ENCODE results near the gene OR13F1.
"Not testable (repeated sequence)": the region's sequence is repeated elsewhere in the genome, so short reads cannot be mapped to it uniquely, and the experiment has no call there.

The OR13F1 gene, protein sequence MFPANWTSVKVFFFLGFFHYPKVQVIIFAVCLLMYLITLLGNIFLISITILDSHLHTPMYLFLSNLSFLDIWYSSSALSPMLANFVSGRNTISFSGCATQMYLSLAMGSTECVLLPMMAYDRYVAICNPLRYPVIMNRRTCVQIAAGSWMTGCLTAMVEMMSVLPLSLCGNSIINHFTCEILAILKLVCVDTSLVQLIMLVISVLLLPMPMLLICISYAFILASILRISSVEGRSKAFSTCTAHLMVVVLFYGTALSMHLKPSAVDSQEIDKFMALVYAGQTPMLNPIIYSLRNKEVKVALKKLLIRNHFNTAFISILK

DNA sequence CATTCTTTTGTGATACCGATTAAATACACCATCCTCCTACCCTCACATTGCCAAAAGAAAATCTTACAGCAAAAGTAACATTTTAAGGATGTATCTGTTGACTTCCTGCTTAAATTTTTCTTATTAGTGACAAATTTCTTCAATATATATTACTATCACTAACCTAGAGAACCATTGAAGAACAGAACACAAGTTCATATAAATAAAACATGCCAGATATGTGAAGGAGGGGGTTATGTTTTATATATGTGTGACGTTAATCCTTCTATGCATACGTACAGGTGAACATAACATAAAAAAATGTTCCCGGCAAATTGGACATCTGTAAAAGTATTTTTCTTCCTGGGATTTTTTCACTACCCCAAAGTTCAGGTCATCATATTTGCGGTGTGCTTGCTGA lies at the start of gene OR13F1:
TSS of gene OR13F1 (plus strand) at position 301 of the 400 bp plus-strand sequence. CDS start at position 301, 0 bp downstream.
- DNase-seq (ENCODE audit: low read depth): no peak

DNA sequence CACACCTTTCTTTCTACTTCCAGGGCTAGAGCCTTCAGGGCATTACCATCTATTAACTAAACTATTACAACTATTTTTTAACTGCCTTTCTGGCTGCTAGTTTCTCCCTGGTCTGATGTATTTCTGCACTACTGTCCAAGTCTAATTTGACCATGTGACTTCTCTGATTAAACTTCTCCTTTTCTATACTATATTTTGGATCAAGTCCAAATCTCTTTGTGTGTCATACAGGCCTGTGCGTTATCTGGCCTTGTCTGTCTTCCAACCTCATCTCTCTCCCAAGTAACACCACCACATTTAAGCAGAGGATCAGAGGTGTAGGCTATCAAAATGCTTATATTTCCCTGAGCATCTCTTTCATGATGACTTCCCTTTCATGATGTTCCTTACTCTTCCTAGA lies 47.2 kb upstream of the OR13F1 start:
- no peak for DNase-seq (ENCODE audit: low read depth)

DNA sequence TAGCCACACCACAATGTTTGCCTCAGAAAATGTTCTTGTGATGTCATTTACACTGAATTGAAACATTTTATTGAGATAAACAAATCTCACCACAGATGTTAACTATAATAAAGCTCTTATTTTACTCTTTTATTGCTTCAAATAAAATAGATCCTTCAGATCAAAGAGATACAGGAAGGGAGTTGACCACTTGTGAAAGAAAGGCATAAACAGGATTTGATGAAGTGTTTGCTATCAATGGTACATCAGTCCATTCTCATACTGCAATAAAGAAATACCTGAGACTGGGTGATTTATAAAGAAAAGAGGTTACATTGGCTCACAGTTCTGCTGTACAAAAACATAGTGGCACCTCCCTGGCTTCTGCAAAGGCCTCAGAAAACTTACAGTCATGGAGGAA lies 40.2 kb upstream of the OR13F1 start:
- no peak for DNase-seq (ENCODE audit: low read depth)

DNA sequence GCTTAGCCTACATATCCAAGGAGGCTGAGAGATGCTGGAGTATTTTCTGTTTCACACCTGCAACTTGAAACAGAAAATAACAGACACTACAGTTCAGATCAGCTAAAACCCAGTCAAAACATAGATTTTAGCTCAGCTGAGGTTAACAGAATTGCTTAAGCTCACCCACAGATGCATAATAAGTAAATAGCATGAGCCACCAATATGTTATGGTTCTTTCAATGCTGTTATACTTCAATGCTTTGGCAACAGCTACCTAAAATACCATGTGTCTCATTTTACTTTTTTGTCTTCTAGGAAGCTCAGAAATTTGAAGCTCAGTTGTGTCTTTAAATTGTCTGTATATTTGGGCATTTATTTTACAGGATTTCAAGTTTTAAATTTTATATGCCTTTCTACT lies 35.8 kb upstream of the OR13F1 start:
- DNase-seq (ENCODE audit: low read depth): no peak

DNA sequence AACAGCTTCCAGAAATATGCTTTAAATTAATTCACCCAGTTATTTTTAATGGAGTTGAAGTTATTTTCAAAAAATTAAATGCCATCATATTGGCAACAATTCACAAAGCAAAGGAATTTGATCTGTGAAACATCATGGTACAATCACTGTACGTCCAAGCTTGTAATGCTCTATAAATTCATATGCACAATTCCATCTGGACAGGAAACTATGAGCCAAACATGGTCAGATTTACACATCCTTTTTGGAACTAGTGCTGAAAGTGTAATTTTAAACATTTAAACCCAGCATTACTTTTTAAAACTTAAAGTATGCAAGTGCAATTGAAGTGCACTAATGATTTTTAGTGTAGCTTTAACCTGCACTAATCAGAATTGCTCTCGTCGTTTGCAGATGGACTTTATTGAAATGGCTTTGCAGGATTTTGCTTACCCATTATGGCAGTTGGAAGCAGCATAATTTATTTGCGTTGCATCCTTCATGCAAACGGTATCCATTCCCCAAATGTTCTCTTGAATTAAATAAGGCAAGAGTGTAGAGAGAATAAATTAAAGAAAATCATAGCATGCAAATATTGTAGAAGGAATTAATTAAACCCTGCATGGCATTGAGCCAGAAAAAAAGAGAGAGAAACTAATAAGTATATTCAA lies 21.0 kb upstream of the OR13F1 start:
- DNase-seq (ENCODE audit: low read depth): no peak

DNA sequence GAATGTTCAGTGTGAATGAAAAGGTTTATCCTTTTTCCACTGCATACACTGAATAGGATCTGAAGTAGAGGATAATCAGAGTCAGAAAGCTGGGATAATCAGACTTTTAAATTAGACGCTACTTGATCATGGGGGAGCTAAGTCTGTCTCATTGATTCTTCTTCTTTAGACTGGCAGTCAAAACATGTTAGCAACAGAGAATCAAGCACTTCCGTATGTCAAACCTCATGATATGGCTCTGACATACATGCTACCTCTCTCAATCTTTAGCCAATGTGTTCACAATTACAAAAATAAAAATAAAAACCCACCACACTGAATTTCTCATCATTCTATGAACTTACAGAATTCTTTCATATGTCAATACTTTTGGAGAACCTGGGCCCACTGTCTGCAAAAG lies 19.0 kb upstream of the OR13F1 start:
- DNase-seq (ENCODE audit: low read depth): no peak

DNA sequence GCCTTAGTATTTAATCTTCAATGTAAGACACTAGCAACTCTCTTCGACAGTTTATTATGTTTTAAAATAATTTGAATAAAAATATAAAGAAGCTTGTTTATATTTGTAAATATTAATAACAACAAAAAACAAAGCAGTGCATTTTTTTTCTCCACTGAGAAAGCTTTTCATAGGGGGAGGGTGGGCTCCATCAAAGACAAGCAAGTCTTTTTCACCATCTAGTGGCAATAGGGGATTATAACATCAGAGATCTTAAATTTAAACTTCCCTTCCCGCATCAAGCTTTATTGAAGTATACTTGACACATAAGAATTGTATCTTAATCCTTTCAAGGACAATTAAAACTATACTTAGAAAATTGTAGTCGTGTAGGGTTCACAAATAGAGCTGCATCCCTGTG lies 9.3 kb upstream of the OR13F1 start:
- no peak for DNase-seq (ENCODE audit: low read depth)

DNA sequence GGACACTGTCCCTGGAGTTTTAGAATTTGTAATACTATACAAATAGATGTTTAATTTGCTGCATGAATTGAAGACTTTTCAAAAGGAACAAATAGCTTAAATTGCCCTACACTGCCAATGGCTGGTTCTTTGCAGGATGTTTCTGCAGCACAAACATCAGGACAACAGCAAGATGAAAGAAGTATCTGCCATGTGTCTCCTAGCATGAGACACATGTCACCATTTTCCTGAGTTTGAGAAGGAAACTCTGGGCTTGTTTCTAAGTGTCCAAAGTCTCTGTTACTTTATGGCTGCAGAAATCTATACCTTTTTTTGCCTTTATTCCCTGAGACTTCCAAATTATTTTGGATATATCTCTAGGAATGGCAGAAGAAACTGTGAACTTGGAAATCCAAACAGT lies 623 bp upstream of the OR13F1 start:
- no peak for DNase-seq (ENCODE audit: low read depth)

DNA sequence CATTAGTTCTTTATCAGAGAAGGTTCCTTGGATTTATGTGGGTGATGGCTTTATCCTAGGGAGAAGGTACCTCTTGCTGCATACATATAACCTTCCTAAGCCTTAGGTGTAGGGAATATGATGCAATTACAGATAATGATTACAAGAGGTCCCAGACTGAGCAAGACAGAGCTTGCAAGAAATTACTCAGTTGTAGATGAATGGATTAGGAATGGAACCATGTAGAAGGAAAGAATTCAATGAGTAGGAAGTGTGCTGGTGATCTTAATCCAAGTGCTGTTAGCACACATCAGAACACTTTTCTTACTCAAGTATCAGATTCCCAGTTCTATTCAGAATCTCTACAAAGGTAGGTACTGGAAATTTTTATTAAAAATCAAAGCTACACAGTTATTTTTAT lies 2.5 kb downstream of the OR13F1 start:
- DNase-seq (ENCODE audit: low read depth): no peak

DNA sequence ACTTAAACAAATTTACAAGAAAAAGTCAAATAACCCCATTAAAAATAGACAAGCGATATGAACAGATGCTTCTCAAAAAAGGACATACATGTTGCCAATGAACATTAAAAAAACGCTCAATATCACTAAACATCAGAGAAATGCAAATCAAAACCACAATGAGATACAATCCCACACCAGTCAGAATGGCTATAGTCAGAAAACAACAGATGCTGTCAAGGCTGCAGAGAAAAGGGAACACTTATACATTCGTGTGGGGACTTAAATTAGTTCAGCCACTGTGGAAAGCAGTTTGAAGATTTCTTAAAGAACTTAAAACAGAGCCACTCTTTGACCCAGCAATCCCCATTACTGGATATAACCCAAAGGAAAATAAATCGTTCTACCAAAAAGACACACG lies 10.8 kb downstream of the OR13F1 start:
- no peak for DNase-seq (ENCODE audit: low read depth)

DNA sequence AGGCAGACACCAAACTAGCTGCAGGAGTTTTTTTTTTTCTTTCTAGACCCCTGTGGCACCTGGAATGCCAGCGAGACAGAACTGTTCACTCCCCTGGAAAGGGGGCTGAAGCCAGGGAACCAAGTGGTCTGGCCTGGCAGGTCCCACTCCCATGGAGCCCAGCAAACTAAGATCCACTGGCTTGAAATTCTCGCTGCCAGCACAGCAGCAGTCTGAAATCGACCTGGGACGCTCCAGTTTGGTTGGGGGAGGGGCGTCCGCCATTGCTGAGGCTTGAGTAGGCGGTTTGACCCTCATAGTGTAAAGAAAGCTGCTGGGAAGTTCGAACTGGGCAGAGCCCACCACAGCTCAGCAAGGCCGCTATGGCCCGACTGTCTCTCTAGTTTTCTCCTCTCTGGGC lies 16.2 kb downstream of the OR13F1 start:
- DNase-seq (ENCODE audit: low read depth): not testable (repeated sequence)

DNA sequence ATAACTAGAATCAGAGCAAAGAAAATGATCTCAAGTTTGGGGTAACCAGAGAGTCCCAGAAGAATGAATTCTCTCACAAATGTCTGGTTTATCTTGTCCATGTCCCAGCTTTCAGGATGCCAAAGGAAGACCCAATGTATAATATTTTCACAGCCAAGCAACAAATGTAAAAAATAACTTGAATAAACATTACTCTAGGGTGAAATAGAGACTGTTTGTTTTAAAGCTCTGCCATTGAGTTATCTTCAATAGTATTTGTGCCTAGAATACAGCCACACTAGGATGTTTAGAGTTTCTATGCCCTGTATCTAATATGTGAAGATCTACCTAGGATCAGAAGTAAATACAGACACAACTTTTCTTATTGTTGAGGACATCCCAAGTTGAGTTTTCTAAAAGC lies 23.0 kb downstream of the OR13F1 start, which contains the start of gene OR13C4:
TSS of gene OR13C4 (minus strand) at position 101 of the 400 bp plus-strand sequence. CDS start at position 101, 0 bp downstream.
- no peak for DNase-seq (ENCODE audit: low read depth)

DNA sequence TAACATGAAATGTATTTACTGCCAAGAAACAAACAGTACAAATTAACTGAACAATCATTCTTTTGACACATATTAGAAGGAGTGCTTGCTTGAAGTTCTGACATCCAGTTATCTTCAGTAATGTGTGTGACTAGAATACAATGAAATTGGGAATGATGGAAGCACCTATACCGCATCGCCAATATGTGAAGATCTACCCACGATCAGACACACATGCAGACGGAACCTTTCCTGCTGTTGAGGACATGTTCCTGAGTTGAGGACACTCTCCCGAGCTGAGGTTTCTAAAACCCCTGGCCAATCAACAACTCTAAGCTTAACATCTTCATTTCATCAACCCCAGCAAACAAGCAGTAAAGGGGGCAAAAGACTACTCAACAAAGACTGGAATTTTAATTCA lies 32.7 kb downstream of the OR13F1 start, which contains the start of gene OR13C3:
TSS of gene OR13C3 (minus strand) at position 101 of the 400 bp plus-strand sequence. CDS start 133 bp downstream, outside the sequence.
- no peak for DNase-seq (ENCODE audit: low read depth)

DNA sequence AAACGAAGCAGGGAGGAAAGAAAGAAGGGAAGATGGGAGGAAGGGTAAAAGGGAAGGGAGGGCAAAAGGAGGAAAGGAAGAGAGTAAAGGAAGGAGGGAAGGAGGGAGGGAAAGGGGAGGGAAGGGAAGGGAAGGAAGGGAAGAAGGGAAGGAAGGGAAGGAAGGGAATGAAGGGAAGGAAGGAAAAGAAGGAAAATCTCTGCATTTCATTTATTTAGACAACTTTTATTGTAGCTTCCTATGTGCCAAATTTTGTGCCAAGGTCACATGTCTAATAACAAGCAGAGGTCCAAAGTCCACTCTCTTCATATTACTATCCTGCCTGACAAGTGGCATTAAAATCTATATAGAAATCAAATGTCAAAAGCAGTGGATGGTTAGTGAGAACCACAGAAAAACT lies 35.2 kb downstream of the OR13F1 start:
- DNase-seq (ENCODE audit: low read depth): no peak

DNA sequence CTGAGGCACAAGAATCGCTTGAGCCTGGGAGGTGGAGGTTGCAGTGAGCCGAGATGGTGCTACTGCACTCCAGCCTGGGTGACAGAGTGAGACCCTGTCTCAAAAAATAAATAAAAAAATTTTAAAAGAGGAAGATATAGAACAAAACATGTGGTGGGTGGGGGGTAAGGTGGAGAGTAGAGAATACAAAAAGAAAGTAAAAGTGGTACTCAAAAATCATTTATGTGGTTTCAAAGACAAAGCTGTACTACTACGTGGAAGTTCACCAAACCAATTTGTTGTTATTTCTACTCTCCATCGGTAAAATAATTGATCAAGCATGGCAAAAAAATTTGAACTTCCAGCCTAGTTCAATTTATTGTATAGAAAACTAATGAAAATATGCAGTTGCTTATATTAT lies 40.6 kb downstream of the OR13F1 start:
- DNase-seq (ENCODE audit: low read depth): no peak

DNA sequence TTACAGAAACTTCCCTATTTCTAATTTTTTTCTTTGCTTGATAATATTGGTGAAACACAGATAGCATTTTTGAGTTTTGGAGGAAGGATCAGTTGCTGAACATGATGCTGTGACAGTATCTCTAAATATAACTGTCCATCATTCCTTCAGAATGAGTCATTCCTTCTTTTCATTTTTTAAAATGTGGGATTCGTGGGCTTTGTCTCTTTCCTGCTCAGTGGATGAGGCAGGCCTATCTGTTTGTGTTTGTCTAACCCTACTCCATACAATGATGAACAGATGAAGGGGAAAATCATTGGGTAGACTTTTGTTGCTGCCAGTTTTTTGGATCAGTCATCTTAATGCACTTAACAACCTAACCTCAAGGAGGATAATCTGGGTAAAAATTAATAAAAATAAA lies 49.2 kb downstream of the OR13F1 start:
- DNase-seq (ENCODE audit: low read depth): no peak
